H9 (cell line): ENCODE measurements around the gene HOXA4. TPM values are rescaled to one million over a fixed set of nuclear protein-coding genes. Genes with fewer than 3 reads are reported as not detected.
A peak's percentile ranks its signal among the peaks of the same experiment; 100 is the strongest.

ENCODE experiments used
- DNase-seq: peaks from one replicate; pipeline ENCODE4 v3.0.0-alpha.2; 2017
- H2AFZ ChIP-seq: one replicate; pipeline ENCODE4 v1.6.1; 2013; ENCODE audit warnings: mild to moderate bottlenecking, low read length, control low read depth, moderate library complexity
- H2AK5ac ChIP-seq: 2 replicates; pipeline ENCODE4 v1.6.1; 2013; ENCODE audit warnings: low read length, control low read depth, mixed read lengths; ENCODE audit not compliant: insufficient read length
- H2BK120ac ChIP-seq: one replicate; pipeline ENCODE4 v1.6.1; 2013; ENCODE audit warnings: low read depth, mild to moderate bottlenecking, low read length, control low read depth, inconsistent platforms; ENCODE audit not compliant: poor library complexity, severe bottlenecking
- H2BK12ac ChIP-seq: 2 replicates; pipeline ENCODE4 v1.6.1; 2013; ENCODE audit warnings: low read length, control low read depth, mixed read lengths, low read depth; ENCODE audit not compliant: insufficient read length
- H2BK15ac ChIP-seq: 2 replicates; pipeline ENCODE4 v1.6.1; 2013; ENCODE audit warnings: low read depth, low read length, control low read depth
- H2BK20ac ChIP-seq: one replicate; pipeline ENCODE4 v1.6.1; 2013; ENCODE audit warnings: low read depth, mild to moderate bottlenecking, low read length, control low read depth, inconsistent platforms; ENCODE audit not compliant: poor library complexity, severe bottlenecking
- H2BK5ac ChIP-seq: 2 replicates; pipeline ENCODE4 v1.6.1; 2013; ENCODE audit warnings: low read length, control low read depth, mixed read lengths; ENCODE audit not compliant: insufficient read length
- H3K14ac ChIP-seq: 2 replicates; pipeline ENCODE4 v1.6.1; 2013; ENCODE audit warnings: low read length, control low read depth; ENCODE audit not compliant: insufficient read depth
- H3K18ac ChIP-seq: 2 replicates; pipeline ENCODE4 v1.6.1; 2013; ENCODE audit warnings: low read depth, mild to moderate bottlenecking, mixed read lengths, low read length, control low read depth; ENCODE audit not compliant: insufficient read length
- H3K23ac ChIP-seq: 2 replicates; pipeline ENCODE4 v1.6.1; 2013; ENCODE audit warnings: low read length, control low read depth, mixed read lengths, low read depth; ENCODE audit not compliant: insufficient read length
- H3K23me2 ChIP-seq: 2 replicates; pipeline ENCODE4 v1.6.1; 2013; ENCODE audit warnings: low read depth, mild to moderate bottlenecking, mixed read lengths, low read length, control low read depth; ENCODE audit not compliant: insufficient read length, poor library complexity, severe bottlenecking
- H3K27ac ChIP-seq: 2 replicates; pipeline ENCODE4 v1.5.1; 2013; ENCODE audit warnings: low read length, control low read depth, mixed read lengths, low read depth; ENCODE audit not compliant: insufficient read length
- H3K27me3 ChIP-seq: 2 replicates; pipeline ENCODE4 v1.6.1; 2013; ENCODE audit warnings: low read length, control low read depth, inconsistent platforms; ENCODE audit not compliant: insufficient read depth
- H3K4ac ChIP-seq: 2 replicates; pipeline ENCODE4 v1.6.1; 2013; ENCODE audit warnings: low read depth, mild to moderate bottlenecking, control low read depth, inconsistent platforms, low read length, moderate library complexity
- H3K4me1 ChIP-seq: 2 replicates; pipeline ENCODE4 v1.6.1; 2013; ENCODE audit warnings: low read length, control low read depth, inconsistent platforms; ENCODE audit not compliant: insufficient read depth
- H3K4me2 ChIP-seq: 2 replicates; pipeline ENCODE4 v1.6.1; 2013; ENCODE audit warnings: low read length, control low read depth, mixed read lengths; ENCODE audit not compliant: insufficient read length, insufficient read depth
- H3K56ac ChIP-seq: 2 replicates; pipeline ENCODE4 v1.6.1; 2013; ENCODE audit warnings: low read depth, mild to moderate bottlenecking, mixed read lengths, low read length, control low read depth; ENCODE audit not compliant: insufficient read length
- H3K79me1 ChIP-seq: 2 replicates; pipeline ENCODE4 v1.6.1; 2013; ENCODE audit warnings: low read depth, mild to moderate bottlenecking, moderate library complexity, low read length, control low read depth, inconsistent platforms; ENCODE audit not compliant: insufficient read depth, poor library complexity, severe bottlenecking
- H3K79me2 ChIP-seq: 2 replicates; pipeline ENCODE4 v1.6.1; 2013; ENCODE audit warnings: low read length, control low read depth, inconsistent platforms; ENCODE audit not compliant: insufficient read depth
- H3K9ac ChIP-seq: 2 replicates; pipeline ENCODE4 v1.6.1; 2013; ENCODE audit warnings: low read length, control low read depth, mixed read lengths; ENCODE audit not compliant: insufficient read length; ENCODE audit errors: extremely low read depth
- H3K9me3 ChIP-seq: one replicate; pipeline ENCODE4 v1.6.1; 2013; ENCODE audit warnings: low read depth, low read length, inconsistent platforms; ENCODE audit not compliant: control insufficient read depth
- H3T11ph ChIP-seq: one replicate; pipeline ENCODE4 v1.6.1; 2013; ENCODE audit warnings: mild to moderate bottlenecking, low read length, control low read depth, inconsistent platforms
- H4K20me1 ChIP-seq: one replicate; pipeline ENCODE4 v1.6.1; 2013; ENCODE audit not compliant: control insufficient read depth, insufficient read length, insufficient read depth
- H4K5ac ChIP-seq: 2 replicates; pipeline ENCODE4 v1.6.1; 2013; ENCODE audit warnings: low read depth, mild to moderate bottlenecking, mixed read lengths, low read length, control low read depth; ENCODE audit not compliant: insufficient read length
- H4K8ac ChIP-seq: replicated peaks from 2 replicates; pipeline ENCODE4 v1.6.1; 2013; ENCODE audit warnings: low read length, control low read depth, mixed read lengths, low read depth; ENCODE audit not compliant: insufficient read length
- H4K91ac ChIP-seq: 2 replicates; pipeline ENCODE4 v1.6.1; 2013; ENCODE audit warnings: low read depth, mild to moderate bottlenecking, moderate library complexity, mixed read lengths, low read length, control low read depth; ENCODE audit not compliant: insufficient read length
- H3K27ac Mint-ChIP-seq, 3 experiments: 2 replicates in 2 of 3; 3 replicates in 1 of 3; pipeline ENCODE4 v1.8.0; 2020 to 2021; ENCODE audit warnings: mixed read lengths in 3 of 3, mild to moderate bottlenecking in 1 of 3, moderate library complexity in 1 of 3
- H3K27me3 Mint-ChIP-seq: 2 replicates; pipeline ENCODE4 v1.8.0; 2021; ENCODE audit warnings: low read depth, mild to moderate bottlenecking, moderate library complexity, mixed read lengths
- H3K36me3 Mint-ChIP-seq, 3 experiments: 2 replicates in 2 of 3; 3 replicates in 1 of 3; pipeline ENCODE4 v1.8.0; 2020 to 2021; ENCODE audit warnings: low read depth in 3 of 3, mixed read lengths in 3 of 3; ENCODE audit not compliant: insufficient read depth in 1 of 3
- H3K4me1 Mint-ChIP-seq, 2 experiments: 2 replicates each; pipeline ENCODE4 v1.8.0; 2020; ENCODE audit warnings: mixed read lengths in 2 of 2
- H3K4me3 Mint-ChIP-seq, 2 experiments: 2 replicates in 1 of 2; 3 replicates in 1 of 2; pipeline ENCODE4 v1.8.0; 2020 to 2021; ENCODE audit warnings: mild to moderate bottlenecking in 2 of 2, mixed read lengths in 2 of 2, moderate library complexity in 1 of 2
- H3K9me3 Mint-ChIP-seq, 2 experiments: 2 replicates in 1 of 2; 3 replicates in 1 of 2; pipeline ENCODE4 v1.8.0; 2020; ENCODE audit warnings: mild to moderate bottlenecking in 2 of 2, mixed read lengths in 2 of 2, moderate library complexity in 1 of 2
- WGBS: extraction: QIAGEN DNeasy Blood & Tissue Kit; methylation state at CpG from one replicate; pipeline ENCODE4 v1.1.7; 2013; ENCODE audit warnings: missing lambda C conversion rate, low lambda C conversion rate, mixed read lengths; ENCODE audit not compliant: insufficient read length; ENCODE audit errors: extremely low coverage; 5-methylcytosine and 5-hydroxymethylcytosine counted together
- total RNA-seq: library from RNA; stranded (reverse); gene quantifications from 2 replicates; pipeline ENCODE4 v1.2.1, GENCODE V29; 2021
- TF ChIP-seq, protein P1 (sequence below): fragments of 200-600 bp; sonication (generic); conservative IDR thresholded peaks from 3 replicates; pipeline ENCODE4 v1.8.0; 2021; ENCODE audit warnings: antibody characterized with exemption, mild to moderate bottlenecking

HOXA4 gene
- total RNA-seq, 1 experiment from 2014 or later = not detected

DNA sequence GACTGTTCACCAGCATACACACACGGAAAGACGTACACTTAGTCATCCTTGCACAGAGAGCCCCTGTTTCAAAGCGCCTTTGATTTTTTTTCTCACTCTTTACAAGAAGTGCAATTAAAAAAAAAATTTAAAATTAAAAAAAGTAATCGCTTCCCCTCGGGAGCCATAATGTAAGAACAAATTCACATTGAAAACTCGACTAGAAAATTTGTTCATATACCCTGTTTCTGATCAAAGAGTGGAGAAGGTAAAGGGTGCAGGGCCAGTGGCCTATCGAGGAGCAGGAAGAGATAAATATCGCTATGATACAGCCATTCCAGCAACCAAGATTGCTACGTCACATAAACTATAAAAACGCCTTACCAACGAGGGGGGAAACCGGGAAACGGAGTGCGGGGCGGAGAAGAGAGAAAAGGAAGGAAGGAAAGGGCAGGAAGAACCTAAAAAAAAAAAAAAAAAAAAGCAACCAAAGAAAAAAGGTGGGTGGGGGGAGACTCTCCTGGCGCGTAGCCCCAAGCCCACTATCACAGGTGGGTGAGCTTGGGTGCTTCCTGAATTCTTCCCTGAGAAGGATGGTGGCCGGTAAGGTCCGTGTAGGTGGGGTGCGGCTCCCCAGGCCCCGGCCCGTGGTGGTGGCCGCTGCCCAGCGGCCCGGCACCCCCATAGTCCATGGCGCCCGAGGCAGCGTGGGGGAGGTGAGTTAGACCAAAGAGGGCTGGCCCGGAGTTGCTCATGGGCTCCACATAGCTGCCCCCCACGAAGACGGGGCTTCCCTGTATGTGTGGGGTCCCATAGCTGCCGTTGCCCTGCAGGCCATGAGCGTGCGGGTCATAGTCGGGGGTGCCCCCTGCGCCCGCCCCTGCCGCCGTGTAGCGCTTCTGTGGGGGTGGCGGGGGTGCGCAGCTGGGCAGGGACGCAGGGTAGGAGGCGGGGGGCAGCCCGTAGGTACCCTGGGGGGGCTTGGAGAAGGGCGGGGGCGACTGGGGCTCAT is 22.9 kb downstream of the HOXA4 start:
- Mint-ChIP-seq H3K9me3 (peaks cover 4 to 7% of the 10 kb centered on the region in 2 experiments; a peak in 4 of 5 replicates), H3K27me3 (peaks cover 100% of the 10 kb centered on the region), H3K36me3 (no peaks in the 10 kb centered on the region; a peak in 1 of 7 replicates), H3K27ac (no peak overlapping the region; a peak in 1 of 7 replicates), H3K4me1 (peaks cover 7 to 21% of the 10 kb centered on the region in 2 experiments), H3K4me3 (peak overlapping the region in 1 of 2 experiments; percentile 27; a peak in 1 of 5 replicates)
- H3K23me2 ChIP-seq = no peaks in the 10 kb centered on the region
- H3K9me3 ChIP-seq = no peaks in the 10 kb centered on the region
- peaks cover 100% of the 10 kb centered on the region for H3K27me3 ChIP-seq
- no peaks in the 10 kb centered on the region for H3K79me1 ChIP-seq
- no peaks in the 10 kb centered on the region for H3K4me1 ChIP-seq
- H2BK5ac ChIP-seq = no peak overlapping the region
- H3K9ac ChIP-seq = no peak overlapping the region
- H4K91ac ChIP-seq = no peak overlapping the region
- no peak overlapping the region for H2BK120ac ChIP-seq
- H2BK20ac ChIP-seq = no peak overlapping the region
- no peak overlapping the region for H2AFZ ChIP-seq
- H4K5ac ChIP-seq = no peak overlapping the region
- no peak overlapping the region for H3K4ac ChIP-seq
- no peak overlapping the region for H3K56ac ChIP-seq
- no peak overlapping the region for H3K4me2 ChIP-seq
- TF ChIP-seq, protein P1, sequence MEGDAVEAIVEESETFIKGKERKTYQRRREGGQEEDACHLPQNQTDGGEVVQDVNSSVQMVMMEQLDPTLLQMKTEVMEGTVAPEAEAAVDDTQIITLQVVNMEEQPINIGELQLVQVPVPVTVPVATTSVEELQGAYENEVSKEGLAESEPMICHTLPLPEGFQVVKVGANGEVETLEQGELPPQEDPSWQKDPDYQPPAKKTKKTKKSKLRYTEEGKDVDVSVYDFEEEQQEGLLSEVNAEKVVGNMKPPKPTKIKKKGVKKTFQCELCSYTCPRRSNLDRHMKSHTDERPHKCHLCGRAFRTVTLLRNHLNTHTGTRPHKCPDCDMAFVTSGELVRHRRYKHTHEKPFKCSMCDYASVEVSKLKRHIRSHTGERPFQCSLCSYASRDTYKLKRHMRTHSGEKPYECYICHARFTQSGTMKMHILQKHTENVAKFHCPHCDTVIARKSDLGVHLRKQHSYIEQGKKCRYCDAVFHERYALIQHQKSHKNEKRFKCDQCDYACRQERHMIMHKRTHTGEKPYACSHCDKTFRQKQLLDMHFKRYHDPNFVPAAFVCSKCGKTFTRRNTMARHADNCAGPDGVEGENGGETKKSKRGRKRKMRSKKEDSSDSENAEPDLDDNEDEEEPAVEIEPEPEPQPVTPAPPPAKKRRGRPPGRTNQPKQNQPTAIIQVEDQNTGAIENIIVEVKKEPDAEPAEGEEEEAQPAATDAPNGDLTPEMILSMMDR = no peak
- DNase-seq = no peak
- no peak overlapping the region for H3K14ac ChIP-seq
- H4K8ac ChIP-seq = no peak overlapping the region
- H3K27ac ChIP-seq = no peak overlapping the region
- no peak overlapping the region for H2BK12ac ChIP-seq
- H2BK15ac ChIP-seq = no peak overlapping the region
- no peak overlapping the region for H3T11ph ChIP-seq
- no peak overlapping the region for H3K18ac ChIP-seq
- H3K79me2 ChIP-seq = no peaks in the 10 kb centered on the region
- no CpG with 5 or more reads among the region's 47 CpGs for WGBS
- H4K20me1 ChIP-seq = peaks cover 2% of the 10 kb centered on the region
- H3K23ac ChIP-seq = no peak overlapping the region
- no peak overlapping the region for H2AK5ac ChIP-seq
